NCI-H748 (cell line): ENCODE data around the gene METTL24.
"Not testable (repeated sequence)": the region's sequence is repeated elsewhere in the genome, so short reads cannot be mapped to it uniquely, and the experiment has no call there.

Source experiments
- DNase-seq: peaks from one replicate; lab custom pipeline; 2025; ENCODE audit not compliant: unreplicated experiment; lab: John Stamatoyannopoulos, UW

METTL24 gene

GRCh38 chr6:110271732-110272022, 86.5 kb downstream of the METTL24 start:
- no peak for DNase-seq

GRCh38 chr6:110270165-110270564, 88.0 kb downstream of the METTL24 start:
- DNase-seq: peak; percentile 6

- no peak for DNase-seq
Measured at GRCh38 chr6:110269623-110270022, 88.5 kb downstream of the METTL24 start.

- no peak for DNase-seq
Measured at GRCh38 chr6:110266996-110267395, 91.2 kb downstream of the METTL24 start.

GRCh38 chr6:110265273-110265672, 92.9 kb downstream of the METTL24 start:
- no peak for DNase-seq

- DNase-seq: no peak
Measured at GRCh38 chr6:110256366-110256765, 101.8 kb downstream of the METTL24 start.

GRCh38 chr6:110255211-110255750, 102.9 kb downstream of the METTL24 start:
- no peak for DNase-seq

- DNase-seq: no peak
Measured at GRCh38 chr6:110250838-110251237, 107.3 kb downstream of the METTL24 start.

- DNase-seq: no peak
Measured at GRCh38 chr6:110250058-110250457, 108.1 kb downstream of the METTL24 start.

GRCh38 chr6:110246900-110247546, 111.1 kb downstream of the METTL24 start:
- DNase-seq: no peak

GRCh38 chr6:110246378-110246777, 111.8 kb downstream of the METTL24 start:
- no peak for DNase-seq

- not testable (repeated sequence) for DNase-seq
Measured at GRCh38 chr6:110244621-110245020, 113.5 kb downstream of the METTL24 start.

- DNase-seq: no peak
Measured at GRCh38 chr6:110239526-110240274, 118.4 kb downstream of the METTL24 start.

- DNase-seq: not testable (repeated sequence)
Measured at GRCh38 chr6:110236007-110236406, 122.1 kb downstream of the METTL24 start.

- DNase-seq: no peak
Measured at GRCh38 chr6:110233770-110234374, 124.3 kb downstream of the METTL24 start.

- no peak for DNase-seq
Measured at GRCh38 chr6:110232450-110232849, 125.7 kb downstream of the METTL24 start.

- DNase-seq: no peak
Measured at GRCh38 chr6:110226261-110226660, 131.9 kb downstream of the METTL24 start.

GRCh38 chr6:110221738-110222137, 136.4 kb downstream of the METTL24 start:
- no peak for DNase-seq

- no peak for DNase-seq
Measured at GRCh38 chr6:110217266-110217665, 140.9 kb downstream of the METTL24 start.

GRCh38 chr6:110216140-110216539, 142.0 kb downstream of the METTL24 start:
- DNase-seq: no peak

- DNase-seq: no peak
Measured at GRCh38 chr6:110214338-110214737, 143.8 kb downstream of the METTL24 start.

GRCh38 chr6:110211753-110212152, 146.4 kb downstream of the METTL24 start:
- no peak for DNase-seq
